GM19238 (cell line): Measurements from ENCODE around the gene ARL4C.

Source experiments
- DNase-seq: peaks from one replicate; pipeline ENCODE4 v3.0.0; 2011; ENCODE audit warnings: low spot score; ENCODE audit not compliant: insufficient read length

Gene ARL4C

DNA sequence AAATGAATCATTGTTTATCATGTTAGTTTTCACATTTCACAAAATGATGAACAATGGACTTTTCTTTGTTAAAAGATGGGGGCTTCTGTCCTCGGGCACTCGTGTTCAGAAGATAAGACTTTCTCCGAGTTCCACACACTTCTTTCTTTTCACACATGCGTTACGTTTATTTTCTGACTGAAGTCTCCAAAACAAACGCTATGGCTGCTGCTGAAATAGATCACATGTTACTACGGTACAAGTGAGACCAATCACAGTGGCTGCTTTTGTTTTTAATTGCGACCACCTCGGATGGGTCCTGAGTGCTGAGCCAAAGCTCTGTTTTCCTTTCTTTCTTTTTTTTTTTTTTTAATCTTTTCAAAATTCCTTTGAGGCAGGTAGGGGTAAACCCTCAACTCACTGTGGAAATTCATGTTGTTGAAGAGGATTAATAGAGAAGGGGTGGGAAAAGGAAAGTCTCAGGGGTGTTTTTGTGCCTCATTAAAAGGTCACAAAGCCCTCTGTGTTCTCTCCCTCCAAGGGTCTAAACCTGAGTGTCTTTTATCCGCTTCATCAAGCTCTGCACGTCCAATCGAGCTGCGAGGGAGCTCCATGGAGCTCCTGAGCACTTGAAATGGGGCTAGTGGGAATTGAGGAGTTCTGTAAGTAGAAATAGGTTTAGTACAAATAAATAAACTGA lies 48.2 kb downstream of the ARL4C start:
- DNase-seq = no peak

DNA sequence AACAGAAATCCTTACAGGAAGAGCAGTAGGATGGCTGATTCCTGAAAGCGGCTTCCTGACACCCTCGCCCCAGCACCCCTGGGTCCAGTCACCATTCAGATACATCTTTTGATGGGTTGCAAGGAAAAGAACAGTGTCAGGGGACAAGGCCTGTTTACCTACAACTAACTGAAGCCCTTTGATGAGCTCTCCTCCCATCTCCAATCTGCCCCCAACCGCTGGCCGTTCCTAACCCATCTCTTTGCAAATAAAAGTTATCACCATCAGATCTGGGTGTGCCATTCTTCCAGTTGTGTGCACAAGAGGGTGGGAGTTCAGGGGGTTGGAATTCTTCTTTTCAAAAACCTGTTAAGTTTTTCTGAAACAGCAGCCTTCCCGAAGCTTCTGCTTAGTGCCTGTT lies 48.9 kb downstream of the ARL4C start:
- DNase-seq = no peak

DNA sequence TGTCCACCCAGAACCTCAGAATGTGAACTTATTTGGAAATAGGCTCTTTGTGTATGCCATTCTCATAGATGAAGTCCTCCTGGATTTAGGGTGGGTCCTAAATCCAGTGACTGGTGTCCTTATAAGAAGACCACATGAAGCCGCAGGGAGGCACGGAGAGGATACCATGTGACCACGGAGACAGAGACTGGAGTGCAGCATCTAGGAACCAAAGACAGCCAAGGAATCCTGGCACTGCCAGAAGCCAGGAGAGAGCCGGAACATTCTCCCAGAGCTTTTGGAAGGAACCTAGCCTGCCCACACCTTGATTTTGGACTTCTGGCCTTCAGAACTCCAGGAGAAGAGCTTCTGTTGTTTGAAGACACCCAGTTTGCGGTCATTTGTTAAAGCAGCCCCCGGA lies 49.7 kb downstream of the ARL4C start:
- DNase-seq = no peak

DNA sequence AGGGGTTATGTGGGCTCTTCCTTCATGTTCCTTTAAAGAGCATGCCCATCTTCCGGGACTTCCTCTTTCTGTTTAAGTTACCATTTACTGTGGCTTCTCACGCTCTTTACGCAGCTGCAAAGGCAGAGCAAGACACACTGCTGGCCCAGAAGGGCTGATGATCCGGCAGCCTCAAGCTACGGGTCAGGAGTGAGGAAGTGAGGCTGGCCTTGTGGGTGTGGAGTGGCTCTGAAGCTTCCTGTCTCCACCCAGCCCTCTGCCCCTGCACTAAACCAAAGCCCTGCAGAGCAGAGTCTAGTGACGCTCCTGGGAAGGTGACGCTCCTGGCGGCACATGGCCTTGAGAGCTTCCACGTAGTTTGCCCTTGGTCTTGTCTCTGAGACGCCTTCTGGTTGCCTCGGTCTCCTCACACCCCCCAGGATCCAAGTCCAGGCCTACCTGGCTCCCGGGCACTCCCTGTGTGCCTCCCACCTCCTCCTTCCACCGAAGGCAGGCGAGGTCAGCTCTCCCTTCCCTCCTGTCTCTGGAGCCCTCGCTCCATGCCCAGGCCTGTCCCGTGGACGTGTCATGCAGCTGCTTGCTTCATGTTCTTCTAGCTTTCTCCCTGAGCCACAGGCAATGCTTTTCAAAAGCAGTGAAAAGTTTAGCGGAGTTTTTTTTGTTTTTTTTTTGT lies 50.3 kb downstream of the ARL4C start:
- DNase-seq = peak; percentile 65

DNA sequence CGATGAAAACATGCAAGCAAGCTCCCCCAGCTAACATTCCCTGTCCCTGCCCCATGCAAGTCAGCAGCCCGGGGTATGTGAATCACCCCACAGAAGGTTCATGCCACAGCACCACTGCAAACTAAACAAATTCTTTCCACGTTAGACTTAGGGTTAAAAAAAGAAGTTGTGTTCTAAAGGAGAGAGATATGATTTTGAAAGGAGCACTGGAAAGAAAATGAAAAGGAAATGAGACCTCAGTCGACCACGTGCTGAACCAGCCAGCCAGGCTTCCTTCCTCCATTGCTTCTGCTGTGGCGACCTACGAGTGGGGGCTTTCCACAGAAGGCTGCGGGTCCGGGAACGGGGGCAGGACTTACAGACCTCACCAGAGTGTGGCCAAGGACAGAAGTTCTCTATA lies 52.0 kb downstream of the ARL4C start:
- DNase-seq = no peak

DNA sequence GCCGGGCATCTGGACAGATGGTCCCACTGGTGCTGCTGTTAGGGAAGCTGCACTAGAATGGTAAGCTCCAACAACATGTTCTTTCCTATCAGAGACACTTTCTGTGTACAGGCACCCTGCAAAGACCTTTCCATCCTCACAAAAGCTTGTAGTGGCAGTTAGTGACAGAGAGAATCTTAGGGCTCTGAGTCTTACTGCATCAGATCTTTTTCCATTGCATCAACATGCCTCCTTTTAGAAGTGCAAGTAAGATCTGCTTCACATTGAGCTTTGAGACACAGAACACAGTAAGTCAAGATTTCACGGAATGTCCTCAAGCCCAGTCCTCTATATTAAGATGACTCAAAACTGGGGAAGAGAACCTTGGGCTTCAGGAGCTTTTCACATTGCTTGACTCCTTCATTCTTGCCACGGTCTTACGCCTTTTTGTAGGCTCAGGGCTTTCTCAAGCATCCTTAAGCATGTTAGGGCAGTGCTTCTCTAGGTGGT lies 52.6 kb downstream of the ARL4C start:
- no peak for DNase-seq
